Aorta (tissue), 5 donors: Measurements from ENCODE around the gene SEMA3G. TPM values are rescaled to one million over a fixed set of nuclear protein-coding genes. Genes with fewer than 3 reads are reported as not detected.

Experiments
- ATAC-seq: fragments of 200-7000 bp; cut with Tn5 transposase; one replicate; pipeline ENCODE4 v1.9.1; 2022; ENCODE audit warnings: moderate library complexity; ENCODE audit not compliant: low FRiP score
- DNase-seq, 2 donors: peaks; one replicate each; pipeline ENCODE4 v3.0.0-alpha.2; 2020
- H3K27ac ChIP-seq, 2 donors: one replicate each; pipeline ENCODE4 v1.5.1; 2013; ENCODE audit warnings: low read length in 2 of 2, mild to moderate bottlenecking in 2 of 2, moderate library complexity in 2 of 2, control low read depth in 1 of 2, inconsistent platforms in 1 of 2, low read depth in 1 of 2
- H3K27me3 ChIP-seq, 2 donors: one replicate each; pipeline ENCODE4 v1.6.1; 2013; ENCODE audit warnings: control low read depth in 1 of 2, low read length in 1 of 2, mild to moderate bottlenecking in 1 of 2, moderate library complexity in 1 of 2; ENCODE audit not compliant: insufficient read depth in 2 of 2, control insufficient read depth in 1 of 2
- H3K36me3 ChIP-seq, 2 donors: one replicate each; pipeline ENCODE4 v1.6.1; 2013; ENCODE audit warnings: control low read depth in 1 of 2, low read length in 1 of 2, mild to moderate bottlenecking in 1 of 2; ENCODE audit not compliant: insufficient read depth in 2 of 2, control insufficient read depth in 1 of 2
- H3K4me1 ChIP-seq, 2 donors: one replicate each; pipeline ENCODE4 v1.6.1; 2013; ENCODE audit warnings: low read length in 2 of 2, control low read depth in 1 of 2, mild to moderate bottlenecking in 1 of 2, moderate library complexity in 1 of 2; ENCODE audit not compliant: insufficient read depth in 2 of 2, control insufficient read depth in 1 of 2
- H3K4me3 ChIP-seq, 2 donors: one replicate each; pipeline ENCODE4 v1.5.1; 2013; ENCODE audit warnings: low read length in 2 of 2, control low read depth in 1 of 2, mild to moderate bottlenecking in 1 of 2
- H3K9me3 ChIP-seq: one replicate; pipeline ENCODE4 v1.6.1; 2013; ENCODE audit warnings: mild to moderate bottlenecking, low read length; ENCODE audit not compliant: control insufficient read depth
- WGBS, 2 donors: extraction: QIAGEN DNeasy Blood & Tissue Kit; methylation state at CpG; one replicate each; pipeline ENCODE4 v1.1.7; 2013; 5-methylcytosine and 5-hydroxymethylcytosine counted together
- intact Hi-C, 2 donors: fragments of 100-400 bp; cut with DNase I; formaldehyde crosslinking; loops; one replicate each; pipeline versions ENCODE4 v1.14.2 to v1.15.0; 2022
- polyA plus RNA-seq, 2 donors: library from polyadenylated mRNA; stranded (reverse); fragments of 200-250 nt; gene quantifications; one replicate each; pipeline ENCODE4 v1.2.3, GENCODE V29; 2013
- total RNA-seq, 2 donors: library from RNA; stranded (reverse); fragmentation: NEBNext Ultra II Directional; extraction: Animal tissue kit (Norgen Biotek cat#: 25700); gene quantifications; one replicate each; pipeline ENCODE4 v1.2.1, GENCODE V29; 2021
- donor health status: healthy with polysubstance abuse.
- donor health status: Bipolar disorder and iron deficiency.
- donor health status: DM: no; HTN: no; CAD: no.
- donor health status: DM: no; HTN: no; CAD: no.
- donor health status: DM: yes; HTN: yes; CAD: no.

Gene SEMA3G
- total and polyA plus RNA-seq, 4 donors: 0.26 to 23.8 (median 12.5) TPM; not detected in 1

GRCh38 chr3:52443268-52443610, 1.7 kb downstream of the SEMA3G start:
- Histone ChIP-seq H3K27ac (no peak overlapping the region), H3K36me3 (no peaks in the 10 kb centered on the region), H3K9me3 (no peaks in the 10 kb centered on the region), H3K27me3 (no peaks in the 10 kb centered on the region), H3K4me3 (no peak overlapping the region), H3K4me1 (no peaks in the 10 kb centered on the region)
- DNase-seq (no peak), ATAC-seq (no peak)
- intact Hi-C loops: no loop called here
- WGBS, 2 donors: 94 to 96% methylated on average over 8 of the region's 8 CpGs

DNA sequence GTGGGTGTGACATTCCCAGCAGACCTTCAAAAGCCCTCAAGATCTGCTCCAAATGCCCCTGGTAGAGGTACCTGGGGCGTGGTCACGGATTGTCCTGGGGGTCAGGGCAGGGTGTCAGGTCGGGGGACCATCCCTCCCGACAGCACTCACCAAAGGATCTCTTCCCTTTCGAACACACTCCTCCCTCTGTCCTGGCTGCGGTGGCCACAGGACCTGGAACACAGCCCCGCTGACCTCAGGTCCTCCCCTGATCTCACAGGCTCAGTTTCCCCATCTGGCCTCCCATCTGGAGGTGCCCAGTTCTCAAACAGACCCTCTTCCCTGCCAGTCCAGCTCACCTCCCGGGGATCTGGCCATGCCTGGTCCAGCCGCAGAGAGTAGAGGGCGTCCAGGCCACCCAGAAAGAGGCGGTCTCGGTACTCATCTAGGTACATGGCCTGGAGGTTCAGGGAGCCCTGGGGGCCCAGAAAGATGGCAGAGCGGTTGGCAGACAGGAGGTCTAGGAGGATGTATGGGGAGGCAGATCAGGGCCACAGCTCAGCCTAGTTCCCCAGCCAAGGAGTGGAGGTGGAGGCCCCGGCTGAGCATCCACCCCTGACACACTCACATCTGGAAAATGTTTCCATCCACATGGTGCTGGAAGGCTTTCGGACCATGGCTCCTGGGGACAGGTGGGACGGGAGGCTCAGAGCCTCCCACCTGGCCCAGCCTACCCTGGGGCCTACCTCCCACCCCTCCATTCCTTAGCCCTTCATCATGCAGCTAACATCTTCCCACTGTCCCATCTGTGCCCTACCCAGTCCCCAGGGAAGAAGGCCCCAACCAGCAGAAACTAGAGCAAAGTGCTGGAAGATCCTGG, 2.3 kb downstream of the SEMA3G start:
- H3K27ac ChIP-seq: no peak overlapping the region
- WGBS, 2 donors: 91 to 94% methylated on average over 16 of the region's 16 CpGs
- no peak for ATAC-seq
- H3K36me3 ChIP-seq: no peaks in the 10 kb centered on the region
- H3K4me3 ChIP-seq: no peak overlapping the region
- peak in 1 of 2 donors; percentile 32 for DNase-seq
- intact Hi-C loops: no loop called here
- no peaks in the 10 kb centered on the region for H3K9me3 ChIP-seq
- H3K4me1 ChIP-seq: no peaks in the 10 kb centered on the region
- no peaks in the 10 kb centered on the region for H3K27me3 ChIP-seq

GRCh38 chr3:52441772-52442332, 3.1 kb downstream of the SEMA3G start:
- 90 to 92% methylated on average over 18 of the region's 18 CpGs for WGBS, 2 donors
- H3K27ac ChIP-seq: no peak overlapping the region

DNA sequence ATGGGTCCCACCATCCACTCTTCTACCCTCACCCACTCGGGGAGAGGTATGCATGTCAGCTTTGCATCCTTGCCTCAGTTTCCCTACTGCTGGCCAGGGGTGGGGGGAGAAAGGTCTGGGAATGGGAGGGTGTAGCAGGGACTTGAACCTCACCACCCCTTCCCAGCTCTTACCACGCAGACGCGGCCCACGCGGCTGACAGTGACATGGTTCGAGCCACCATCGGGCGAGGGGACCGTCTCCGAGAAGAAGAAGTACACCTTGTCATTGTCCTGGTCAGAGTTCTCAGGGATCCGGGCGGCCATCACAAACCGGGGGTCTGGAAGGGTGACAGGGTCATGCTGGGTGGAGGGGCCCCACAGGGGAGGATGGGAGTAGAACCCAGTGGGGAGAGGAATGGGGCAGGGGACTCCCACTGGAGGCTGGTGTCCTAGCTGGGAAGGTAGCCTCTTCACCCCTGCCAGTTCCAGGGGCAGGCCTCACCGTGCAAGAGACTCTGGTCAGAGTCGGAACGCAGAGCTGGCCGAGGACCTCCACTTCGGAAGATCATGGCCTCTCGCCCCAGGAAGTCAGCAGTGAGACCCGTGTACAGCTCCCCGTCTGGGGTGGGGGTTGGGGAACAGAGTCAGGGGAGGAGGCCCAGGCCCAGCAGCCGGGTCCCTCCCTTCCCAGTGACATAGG, 3.7 kb downstream of the SEMA3G start:
- no peak overlapping the region for H3K4me3 ChIP-seq
- DNase-seq: peak; percentile 44 to 64
- intact Hi-C loops: no loop called here

More at GRCh38 chr3:52441772-52442332, 3.1 kb downstream of the SEMA3G start:
- no peaks in the 10 kb centered on the region for H3K9me3 ChIP-seq
- ATAC-seq (no peak), DNase-seq (peak; percentile 40 to 47)
- no peaks in the 10 kb centered on the region for H3K36me3 ChIP-seq
- intact Hi-C loops: no loop called here
- H3K4me3 ChIP-seq: no peak overlapping the region
- H3K27me3 ChIP-seq: no peaks in the 10 kb centered on the region
- no peaks in the 10 kb centered on the region for H3K4me1 ChIP-seq

DNA sequence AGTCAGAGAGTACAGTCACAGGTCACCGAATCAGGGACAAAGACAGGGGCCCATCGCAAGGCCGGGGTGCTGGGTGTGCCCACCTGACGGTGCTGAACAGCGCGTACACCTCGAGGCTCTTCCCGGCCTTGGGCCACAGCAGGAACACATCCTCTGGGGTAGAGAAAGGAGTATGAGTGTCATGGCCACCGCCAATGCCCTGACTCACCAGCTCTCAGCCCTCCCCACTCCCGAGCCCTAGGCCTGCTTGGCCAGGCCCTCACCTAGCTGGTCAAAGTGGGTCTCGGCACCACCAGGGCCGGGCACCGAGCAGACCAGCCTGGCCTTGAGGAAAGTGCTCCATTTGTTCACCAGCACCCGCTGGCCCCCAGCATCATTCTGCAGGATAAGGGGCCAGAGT, 4.2 kb downstream of the SEMA3G start:
- Histone ChIP-seq H3K9me3 (no peaks in the 10 kb centered on the region), H3K27ac (no peak overlapping the region), H3K36me3 (no peaks in the 10 kb centered on the region), H3K4me1 (no peaks in the 10 kb centered on the region), H3K4me3 (no peak overlapping the region), H3K27me3 (no peaks in the 10 kb centered on the region)
- DNase-seq (peak; percentile 32 to 63), ATAC-seq (no peak)
- 94% methylated on average over 14 of the region's 14 CpGs for WGBS, 2 donors
- intact Hi-C loops: no loop called here

More for the DNA sequence above, 3.7 kb downstream of the SEMA3G start:
- H3K9me3 ChIP-seq: no peaks in the 10 kb centered on the region
- no peak overlapping the region for H3K27ac ChIP-seq
- H3K36me3 ChIP-seq: no peaks in the 10 kb centered on the region
- H3K27me3 ChIP-seq: no peaks in the 10 kb centered on the region
- H3K4me1 ChIP-seq: no peaks in the 10 kb centered on the region
- 90 to 92% methylated on average over 23 of the region's 23 CpGs for WGBS, 2 donors
- no peak for ATAC-seq

DNA sequence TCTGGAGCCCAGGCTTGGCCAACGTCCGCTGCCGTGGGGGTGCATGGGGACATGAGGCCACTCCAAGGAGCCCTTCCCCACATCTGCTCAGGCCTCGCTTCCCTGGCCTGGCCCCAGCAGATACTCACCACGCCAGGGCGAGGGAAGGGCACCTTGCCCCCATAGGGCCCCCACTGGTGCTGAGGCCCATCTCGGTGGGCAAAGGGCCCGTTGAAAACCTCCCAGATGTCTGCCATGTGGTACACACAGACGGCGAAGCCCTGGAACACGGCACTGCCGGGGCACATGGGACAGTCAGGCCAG, 4.7 kb downstream of the SEMA3G start:
- Histone ChIP-seq H3K4me3 (no peak overlapping the region), H3K36me3 (no peaks in the 10 kb centered on the region), H3K4me1 (no peaks in the 10 kb centered on the region), H3K9me3 (no peaks in the 10 kb centered on the region), H3K27me3 (no peaks in the 10 kb centered on the region), H3K27ac (no peak overlapping the region)
- intact Hi-C loops: no loop called here
- WGBS, 2 donors: 91 to 92% methylated on average over 12 of the region's 12 CpGs
- ATAC-seq: no peak
- DNase-seq: peak; percentile 42 to 51

DNA sequence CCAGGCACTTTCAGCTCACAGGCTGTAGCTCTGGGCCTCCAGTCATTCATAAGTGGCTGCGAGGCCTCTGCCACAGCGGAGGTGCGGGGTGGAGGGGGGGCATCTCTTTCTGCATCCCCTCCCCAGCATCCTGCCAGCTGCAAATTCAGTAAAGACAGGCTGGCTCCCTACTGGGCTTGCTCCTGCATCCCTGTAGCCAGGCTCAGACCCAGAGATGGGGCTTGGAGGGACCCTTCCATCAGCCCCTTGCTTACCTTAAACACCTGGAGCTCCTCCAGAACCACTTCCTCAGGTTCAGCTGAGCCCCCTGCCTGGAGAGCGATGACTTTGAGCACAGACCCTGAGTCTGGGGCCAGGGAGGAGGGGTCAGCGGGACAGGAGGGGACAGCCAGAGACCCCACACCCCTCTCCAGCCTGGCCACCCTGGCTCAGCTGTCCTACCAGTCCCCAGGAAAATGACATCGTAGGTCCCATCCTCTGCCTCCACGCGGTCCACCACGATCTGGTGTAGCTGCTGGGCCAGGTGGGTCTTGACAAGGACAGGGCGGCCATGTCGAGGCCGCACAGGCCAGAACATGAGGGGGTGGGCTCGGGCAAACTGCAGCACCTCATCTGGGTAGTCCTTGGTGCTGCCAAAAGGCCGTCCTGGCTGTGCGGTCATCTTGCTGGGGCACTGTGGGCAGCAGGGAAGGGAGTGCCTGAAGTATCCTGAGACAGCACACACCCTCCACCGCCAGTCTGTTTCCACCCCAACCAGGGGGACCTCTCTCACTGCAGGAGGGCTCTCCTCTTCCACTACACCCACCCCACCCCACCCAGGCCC, 5.3 kb downstream of the SEMA3G start:
- intact Hi-C loops: no loop called here
- H3K36me3 ChIP-seq: no peaks in the 10 kb centered on the region
- H3K27ac ChIP-seq: no peak overlapping the region
- ATAC-seq: no peak
- H3K9me3 ChIP-seq: no peaks in the 10 kb centered on the region
- 93 to 96% methylated on average over 16 of the region's 16 CpGs for WGBS, 2 donors
- H3K4me3 ChIP-seq: no peak overlapping the region
- H3K27me3 ChIP-seq: no peaks in the 10 kb centered on the region
- DNase-seq: peak; percentile 26 to 56
- H3K4me1 ChIP-seq: no peaks in the 10 kb centered on the region

DNA sequence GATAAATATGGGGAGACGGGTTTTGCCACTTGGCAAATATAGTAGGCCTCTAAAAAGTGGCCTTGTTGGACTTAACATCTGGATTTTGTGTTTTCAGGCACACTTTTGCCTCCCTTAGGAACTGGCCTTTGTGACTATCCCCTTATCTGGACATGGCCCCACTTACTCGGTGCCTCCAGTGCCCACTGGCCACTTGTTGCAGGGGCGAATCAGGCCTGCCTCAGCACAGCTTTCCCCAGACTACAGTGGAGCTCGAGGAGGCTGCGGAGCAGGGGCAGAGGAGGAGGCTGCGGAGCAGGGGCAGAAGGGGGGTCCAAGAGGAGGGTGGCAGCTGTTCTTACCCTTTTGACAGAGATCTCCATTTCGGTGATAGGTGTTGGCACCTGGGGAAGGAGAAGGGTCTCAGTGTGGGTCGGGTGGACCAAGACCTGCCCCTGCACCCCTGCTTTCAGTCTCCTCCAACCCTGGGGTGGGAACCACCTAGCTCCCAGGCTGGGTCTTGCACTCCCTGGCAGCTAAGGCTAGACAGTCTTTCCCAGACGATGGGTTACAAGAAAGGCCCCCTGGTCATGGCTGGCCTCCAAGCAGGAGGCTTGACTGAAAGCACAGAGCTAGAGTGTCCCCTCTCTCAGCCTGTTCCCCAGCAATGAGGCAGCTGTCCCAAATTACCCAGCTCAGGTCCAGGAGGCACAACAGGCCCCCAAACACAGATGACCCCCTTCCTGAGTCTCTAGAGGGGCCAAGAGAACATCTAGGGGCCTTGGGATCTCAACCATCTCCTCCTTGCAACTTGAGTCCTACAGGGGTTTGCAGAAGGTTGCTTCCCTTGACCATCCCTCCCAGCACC, 6.1 kb downstream of the SEMA3G start:
- intact Hi-C loops: no loop called here
- Histone ChIP-seq H3K36me3 (no peaks in the 10 kb centered on the region), H3K4me1 (no peaks in the 10 kb centered on the region), H3K4me3 (no peak overlapping the region), H3K27me3 (no peaks in the 10 kb centered on the region), H3K9me3 (no peaks in the 10 kb centered on the region), H3K27ac (no peak overlapping the region)
- DNase-seq: peak; percentile 24 to 57
- WGBS, 2 donors: 89 to 90% methylated on average over 9 of the region's 9 CpGs
- no peak for ATAC-seq
